IPS-15b (cell line): Measurements from ENCODE around the gene ZC3H12C.

ENCODE experiments used
- H3K27me3 ChIP-seq: one replicate; pipeline ENCODE4 v1.6.1; 2013; ENCODE audit warnings: low read length; ENCODE audit not compliant: control insufficient read depth, insufficient read depth
- H3K36me3 ChIP-seq: one replicate; pipeline ENCODE4 v1.6.1; 2013; ENCODE audit warnings: low read length; ENCODE audit not compliant: control insufficient read depth, insufficient read depth
- H3K4me1 ChIP-seq: one replicate; pipeline ENCODE4 v1.6.1; 2013; ENCODE audit warnings: mild to moderate bottlenecking, low read length; ENCODE audit not compliant: control insufficient read depth, insufficient read depth
- H3K4me3 ChIP-seq: one replicate; pipeline ENCODE4 v1.5.1; 2013; ENCODE audit warnings: low read depth, low read length
- H3K9ac ChIP-seq: one replicate; pipeline ENCODE4 v1.6.1; 2013; ENCODE audit warnings: low read depth, mild to moderate bottlenecking, low read length
- H3K9me3 ChIP-seq: one replicate; pipeline ENCODE4 v1.6.1; 2013; ENCODE audit warnings: mild to moderate bottlenecking, low read length; ENCODE audit not compliant: control insufficient read depth, insufficient read depth

The ZC3H12C gene

DNA sequence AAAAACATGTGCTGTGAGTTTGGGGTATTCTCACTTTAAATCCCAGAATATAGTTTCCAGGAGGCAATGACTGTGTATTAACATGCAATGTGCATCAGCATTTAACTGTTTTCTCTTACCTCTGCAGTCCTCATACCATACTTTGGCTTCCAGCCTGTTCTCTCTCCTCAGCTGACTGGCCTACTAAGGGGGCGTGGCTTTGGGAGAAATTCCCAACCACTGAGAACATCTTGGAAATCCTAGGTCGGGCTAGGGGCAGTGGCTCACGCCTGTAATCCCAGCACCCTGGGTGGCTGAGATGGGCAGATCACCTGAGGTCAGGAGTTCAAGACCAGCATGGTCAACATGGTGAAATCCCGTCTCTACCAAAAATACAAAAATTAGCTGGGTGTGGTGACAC, 13.5 kb upstream of the ZC3H12C start:
- no peaks in the 10 kb centered on the region for H3K9me3 ChIP-seq
- no peak overlapping the region for H3K9ac ChIP-seq
- peaks cover 26% of the 10 kb centered on the region for H3K4me1 ChIP-seq
- no peak overlapping the region for H3K4me3 ChIP-seq
- no peaks in the 10 kb centered on the region for H3K36me3 ChIP-seq
- no peaks in the 10 kb centered on the region for H3K27me3 ChIP-seq

DNA sequence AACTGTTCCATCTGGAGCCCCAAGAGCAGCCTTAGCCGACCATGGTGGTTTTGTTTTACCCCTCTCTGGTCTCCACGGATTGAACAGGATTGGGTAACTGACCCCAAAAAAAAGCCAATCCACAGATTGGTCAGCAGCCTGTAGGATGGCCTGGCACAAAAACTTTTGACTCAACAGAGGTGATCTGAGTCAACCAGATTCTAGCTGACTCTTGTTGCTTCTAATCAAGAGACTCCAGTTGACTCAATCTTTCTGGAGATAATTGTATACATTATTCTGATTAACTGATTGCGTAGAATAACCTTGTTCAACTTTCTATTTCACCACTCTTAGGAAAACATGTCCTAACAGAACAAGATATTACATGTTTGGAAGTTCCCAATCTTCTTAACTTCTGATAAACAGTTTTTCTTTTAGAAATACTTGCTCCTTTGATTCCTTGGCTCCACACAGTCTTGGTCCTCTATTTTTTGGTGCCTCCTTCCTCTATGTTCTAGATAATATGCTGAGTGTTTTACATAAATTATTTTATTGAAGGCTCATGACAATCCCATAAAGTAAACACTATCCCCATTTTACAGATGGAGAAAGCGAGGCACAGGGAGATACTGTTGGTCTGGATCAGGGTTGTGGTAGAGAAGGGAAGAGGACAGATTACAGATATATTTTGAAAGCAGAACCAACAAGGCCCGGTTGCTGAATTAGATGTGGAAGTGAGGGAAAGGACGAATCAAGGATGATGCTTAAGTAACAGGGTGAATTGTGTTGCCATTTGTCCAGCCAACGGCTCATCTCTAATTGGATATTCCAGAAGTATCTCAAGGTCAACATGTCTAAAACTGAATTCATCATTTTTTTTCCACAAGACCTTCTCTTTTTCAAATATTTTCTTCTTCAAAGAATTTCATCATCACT, 11.5 kb upstream of the ZC3H12C start:
- no peaks in the 10 kb centered on the region for H3K27me3 ChIP-seq
- no peaks in the 10 kb centered on the region for H3K36me3 ChIP-seq
- peaks cover 11% of the 10 kb centered on the region for H3K4me1 ChIP-seq
- no peaks in the 10 kb centered on the region for H3K9me3 ChIP-seq
- no peak overlapping the region for H3K4me3 ChIP-seq
- no peak overlapping the region for H3K9ac ChIP-seq

DNA sequence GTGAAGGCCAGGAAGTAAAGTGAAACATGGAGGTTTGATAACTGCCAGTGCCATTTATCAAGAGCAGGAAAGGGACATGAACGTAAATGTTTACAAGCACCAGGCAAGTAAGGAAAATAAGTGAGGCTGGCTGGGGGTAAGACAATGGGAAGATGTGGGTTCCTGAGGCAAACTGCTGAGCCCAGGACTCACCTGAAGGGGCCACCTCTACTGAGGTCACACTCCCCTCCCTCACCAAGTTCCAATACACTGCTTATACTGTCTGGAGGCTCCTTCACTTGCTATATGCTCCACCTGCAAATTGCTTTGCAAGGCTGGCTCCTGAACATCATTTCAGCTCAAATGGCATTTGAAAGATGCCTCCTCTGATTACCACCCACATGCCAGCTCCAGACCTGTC, 10.3 kb upstream of the ZC3H12C start:
- no peaks in the 10 kb centered on the region for H3K36me3 ChIP-seq
- H3K4me3 ChIP-seq: no peak overlapping the region
- H3K9me3 ChIP-seq: no peaks in the 10 kb centered on the region
- H3K27me3 ChIP-seq: no peaks in the 10 kb centered on the region
- H3K4me1 ChIP-seq: no peaks in the 10 kb centered on the region
- H3K9ac ChIP-seq: no peak overlapping the region

DNA sequence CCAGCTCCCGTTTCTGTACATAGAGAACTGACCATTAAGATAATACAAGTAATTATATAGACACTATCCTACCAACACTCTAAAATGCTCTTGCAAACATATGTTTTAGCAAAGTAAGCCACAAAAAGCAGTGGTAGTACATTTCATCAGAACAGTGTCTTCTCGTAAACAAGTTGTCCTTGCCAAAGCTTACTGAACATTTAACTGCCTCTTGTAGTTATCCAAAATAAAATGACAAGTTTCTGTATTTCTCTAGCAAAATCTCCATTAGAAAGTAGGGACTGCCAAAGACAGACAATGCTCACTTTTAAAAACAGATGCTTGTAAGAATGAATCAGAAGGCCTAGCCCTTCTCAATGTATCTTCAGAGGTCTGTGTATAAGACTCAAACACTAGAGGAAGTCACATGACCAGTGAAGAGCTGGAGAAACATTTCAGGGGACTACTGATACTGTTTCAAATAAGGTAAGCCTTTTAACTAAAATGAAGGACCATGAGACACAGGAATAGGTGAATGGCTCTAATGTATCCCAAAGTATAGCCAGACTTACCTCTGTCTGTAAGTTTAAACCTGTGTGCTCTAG, 7.8 kb upstream of the ZC3H12C start:
- H3K9ac ChIP-seq: no peak overlapping the region
- H3K9me3 ChIP-seq: no peaks in the 10 kb centered on the region
- no peak overlapping the region for H3K4me3 ChIP-seq
- H3K27me3 ChIP-seq: peaks cover 8% of the 10 kb centered on the region
- H3K36me3 ChIP-seq: no peaks in the 10 kb centered on the region
- H3K4me1 ChIP-seq: no peaks in the 10 kb centered on the region

DNA sequence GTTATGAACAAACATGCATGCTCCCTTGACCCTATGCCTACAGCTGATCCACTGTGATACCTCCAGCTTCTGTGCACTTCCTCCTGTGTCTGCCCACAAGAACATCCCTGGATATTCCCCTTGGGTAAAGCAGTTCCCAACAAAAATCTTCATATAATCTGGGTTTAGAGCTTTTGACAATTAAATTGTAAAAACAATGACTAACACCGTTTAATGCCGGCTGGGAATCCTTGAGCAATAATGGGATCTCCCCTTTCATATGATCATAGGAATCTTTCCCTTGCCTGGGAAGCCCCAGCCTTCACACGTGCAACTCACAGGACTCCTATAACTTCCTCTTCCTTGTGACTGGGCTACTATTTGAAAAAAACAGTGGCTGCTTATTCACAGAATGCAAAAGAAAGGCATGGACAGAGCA, 6.3 kb upstream of the ZC3H12C start:
- H3K9ac ChIP-seq: no peak overlapping the region
- H3K9me3 ChIP-seq: no peaks in the 10 kb centered on the region
- H3K36me3 ChIP-seq: no peaks in the 10 kb centered on the region
- H3K4me3 ChIP-seq: no peak overlapping the region
- peaks cover 20% of the 10 kb centered on the region for H3K27me3 ChIP-seq
- H3K4me1 ChIP-seq: peaks cover 3% of the 10 kb centered on the region

DNA sequence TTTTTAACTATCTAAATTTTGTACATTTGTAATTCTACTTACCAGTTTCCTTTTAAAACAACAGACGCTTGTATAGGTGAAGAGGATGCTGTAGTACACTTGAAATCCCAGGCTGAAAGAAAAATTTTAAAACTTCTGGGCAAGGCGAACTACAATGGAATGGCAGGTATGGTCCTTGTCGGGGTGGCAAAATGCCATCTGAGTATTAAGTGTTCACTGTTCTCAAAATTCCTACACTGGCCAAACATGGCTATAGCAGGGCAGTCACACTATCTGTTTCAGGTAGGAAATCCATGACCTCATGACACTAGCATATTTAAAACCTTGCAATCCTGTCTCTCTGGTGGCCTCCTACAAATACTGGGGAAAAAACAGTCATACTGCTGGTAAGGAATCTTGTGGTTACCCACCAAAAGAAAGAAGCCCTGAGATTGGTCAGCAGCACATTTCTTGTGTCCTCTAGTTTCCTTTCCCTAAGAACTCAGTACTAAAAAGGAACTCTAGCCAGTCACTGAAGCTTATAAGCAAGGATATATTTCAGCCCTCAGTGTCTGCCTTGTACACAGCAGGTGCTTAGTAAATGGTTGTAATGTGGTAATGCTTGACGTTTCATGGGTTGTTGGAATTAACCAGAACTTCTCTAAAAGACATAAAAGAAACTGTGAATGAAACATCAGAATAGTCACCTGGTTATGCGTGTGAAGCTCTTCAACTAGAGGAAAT, 5.2 kb upstream of the ZC3H12C start:
- H3K9me3 ChIP-seq: no peaks in the 10 kb centered on the region
- H3K36me3 ChIP-seq: no peaks in the 10 kb centered on the region
- H3K4me3 ChIP-seq: no peak overlapping the region
- H3K9ac ChIP-seq: no peak overlapping the region
- peaks cover 21% of the 10 kb centered on the region for H3K27me3 ChIP-seq
- peaks cover 5% of the 10 kb centered on the region for H3K4me1 ChIP-seq

DNA sequence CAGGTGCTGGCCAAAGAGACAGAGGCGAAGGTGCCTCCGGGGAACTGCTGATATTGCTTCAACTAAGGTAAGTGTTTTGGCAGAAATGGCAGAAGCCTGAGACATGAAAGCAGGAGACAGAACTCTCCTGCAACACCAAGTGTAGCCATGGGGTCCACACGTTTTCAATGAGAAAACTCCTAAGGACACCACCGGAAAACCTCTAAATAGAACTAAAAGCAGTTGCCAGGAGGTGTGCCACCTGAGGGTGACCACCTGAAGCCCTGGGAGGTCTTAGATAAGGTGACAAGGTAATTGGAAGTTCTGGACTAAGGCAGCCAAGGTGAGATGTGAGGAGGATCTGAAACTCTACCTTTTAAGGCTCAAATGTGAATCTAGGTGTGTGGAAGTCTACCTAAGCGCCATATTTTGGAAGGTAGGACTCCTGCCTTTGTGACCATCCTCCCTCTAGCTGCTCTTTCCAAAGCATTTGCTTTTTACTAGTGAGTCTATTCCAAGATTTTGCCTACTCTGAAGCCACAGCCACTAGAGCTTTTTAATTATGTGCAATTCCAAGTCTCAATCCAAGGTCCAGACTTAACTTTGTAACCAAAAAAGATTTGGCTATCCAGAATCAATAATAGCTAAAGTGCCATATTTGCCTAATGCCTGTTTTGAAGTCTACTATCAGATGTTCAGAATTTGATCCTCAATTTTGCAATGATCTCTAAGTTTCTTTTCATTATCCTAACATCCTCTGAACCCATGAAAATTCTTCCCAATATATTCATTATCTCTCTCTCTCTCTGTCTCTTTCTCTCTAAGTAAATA, 4.5 kb upstream of the ZC3H12C start:
- H3K36me3 ChIP-seq: no peaks in the 10 kb centered on the region
- no peaks in the 10 kb centered on the region for H3K9me3 ChIP-seq
- no peak overlapping the region for H3K9ac ChIP-seq
- H3K4me1 ChIP-seq: peaks cover 5% of the 10 kb centered on the region
- H3K27me3 ChIP-seq: peaks cover 21% of the 10 kb centered on the region
- no peak overlapping the region for H3K4me3 ChIP-seq

DNA sequence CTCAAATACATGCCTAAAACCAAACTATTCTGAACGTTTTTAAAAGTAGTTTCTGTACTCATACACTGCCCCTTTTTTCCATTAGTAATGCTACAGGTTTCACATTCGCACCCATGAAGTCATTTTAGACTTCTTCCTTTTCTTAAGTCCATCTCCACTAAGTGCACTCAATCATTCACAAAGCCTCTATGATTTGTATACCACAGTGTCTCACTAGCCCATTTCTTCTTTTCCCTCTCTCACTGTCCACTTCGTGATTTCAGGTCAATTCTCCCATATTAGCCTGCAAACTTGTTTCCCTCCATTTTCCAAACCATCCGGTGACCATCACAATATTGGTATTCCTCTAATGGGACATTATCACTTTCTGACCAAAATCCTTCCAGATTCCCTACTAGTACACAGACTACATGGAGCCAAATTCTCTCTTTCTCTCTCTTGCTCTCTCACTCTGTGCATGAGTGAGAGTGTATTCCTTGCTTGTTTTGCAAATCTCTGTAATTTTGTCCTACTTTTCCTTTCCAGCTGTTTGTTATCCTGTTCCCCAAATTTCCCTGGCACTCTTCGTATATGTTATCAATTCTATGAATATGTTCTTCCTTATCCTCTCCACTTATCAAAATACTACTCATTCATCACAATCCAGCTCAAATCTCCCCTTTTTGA, 3.4 kb upstream of the ZC3H12C start:
- Histone ChIP-seq H3K36me3 (no peaks in the 10 kb centered on the region), H3K27me3 (peaks cover 28% of the 10 kb centered on the region), H3K4me3 (no peak overlapping the region), H3K4me1 (peaks cover 5% of the 10 kb centered on the region), H3K9me3 (no peaks in the 10 kb centered on the region), H3K9ac (no peak overlapping the region)

DNA sequence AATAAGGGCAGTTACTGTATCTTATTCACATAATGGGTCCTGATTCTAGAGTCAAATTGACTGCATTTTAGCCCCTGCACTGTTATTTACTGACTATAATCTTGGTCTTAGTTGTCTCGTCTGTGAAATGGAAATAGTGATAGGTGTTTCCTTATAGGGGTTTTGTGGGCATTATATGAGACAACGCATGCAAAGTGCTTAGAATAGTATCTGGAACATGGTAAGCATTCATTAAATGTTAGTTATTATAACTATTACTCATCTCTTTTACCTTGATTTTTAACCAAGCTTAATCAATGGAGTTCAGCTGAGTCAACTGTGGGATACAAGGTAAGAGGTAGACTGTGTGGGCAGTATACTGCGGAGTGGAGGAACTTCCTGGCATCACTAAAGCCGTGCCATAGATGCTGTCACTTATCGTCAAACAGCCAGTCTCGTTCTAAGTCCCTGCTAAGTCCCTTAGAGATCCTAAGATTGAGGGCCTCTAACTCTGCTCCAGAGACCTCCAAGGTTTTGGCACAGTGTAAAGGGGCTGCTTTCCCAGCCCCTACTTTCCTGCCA, 2.6 kb upstream of the ZC3H12C start:
- Histone ChIP-seq H3K27me3 (peaks cover 28% of the 10 kb centered on the region), H3K9me3 (no peaks in the 10 kb centered on the region), H3K4me1 (peaks cover 8% of the 10 kb centered on the region), H3K9ac (no peak overlapping the region), H3K4me3 (no peak overlapping the region), H3K36me3 (no peaks in the 10 kb centered on the region)

DNA sequence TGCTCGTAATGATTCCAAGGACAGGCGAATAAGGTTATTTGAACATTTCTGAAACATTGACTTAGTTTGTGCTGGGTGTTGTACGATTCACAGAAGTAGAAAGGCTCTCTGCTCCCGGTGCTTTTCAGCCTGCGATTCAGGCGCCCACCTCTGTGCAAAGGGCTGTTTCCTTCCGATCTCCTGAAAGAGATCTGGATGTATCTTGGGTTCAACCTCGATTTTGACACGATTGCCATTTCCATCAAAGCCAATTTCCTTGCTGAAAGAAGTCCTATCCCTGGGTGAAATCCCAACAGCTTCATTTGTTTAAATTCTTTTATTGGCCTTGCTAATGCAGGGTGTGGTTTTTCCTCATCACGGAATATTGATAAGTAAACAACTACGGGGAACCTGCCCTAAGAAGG, 1.1 kb upstream of the ZC3H12C start:
- Histone ChIP-seq H3K4me1 (peaks cover 8% of the 10 kb centered on the region), H3K4me3 (peak overlapping the region; percentile 80), H3K27me3 (peaks cover 28% of the 10 kb centered on the region), H3K9ac (peak overlapping the region; percentile 76), H3K9me3 (no peaks in the 10 kb centered on the region), H3K36me3 (no peaks in the 10 kb centered on the region)
